PC-3 (cell line): ENCODE measurements around the gene ERGIC1. TPM values are rescaled to one million over a fixed set of nuclear protein-coding genes. Genes with fewer than 3 reads are reported as not detected.
A peak's percentile ranks its signal among the peaks of the same experiment; 100 is the strongest.

Experiments
- ATAC-seq: fragments of 200-7000 bp; cut with Tn5 transposase; 2 replicates; pipeline ENCODE4 v1.9.1; 2020; ENCODE audit warnings: mild to moderate bottlenecking, moderate library complexity
- BruUV-seq: library from RNA; stranded (reverse); fragments of 400-500 nt; replicated peaks from 2 replicates; lab custom pipeline; 2021; lab: Mats Ljungman, UMichigan
- CTCF ChIA-PET: fragments of 300-600 bp; sonication (Branson Sonifier 250); formaldehyde crosslinking; loops from one replicate; lab custom pipeline; 2022; ENCODE audit warnings: antibody characterized with exemption; lab: Charles Lee
- POLR2A ChIA-PET: fragments of 300-600 bp; sonication (Branson Sonifier 250); formaldehyde crosslinking; loops from one replicate; lab custom pipeline; 2022; ENCODE audit warnings: antibody characterized with exemption; ENCODE audit not compliant: unreplicated experiment; lab: Charles Lee
- DNase-seq: peaks from one replicate; pipeline ENCODE4 v3.0.0-alpha.2; 2015
- H2AFZ ChIP-seq: fragments of 300-600 bp; sonication (generic); 2 replicates; pipeline ENCODE4 v1.6.0; 2016; ENCODE audit warnings: antibody characterized with exemption, low read length
- H3F3A ChIP-seq: fragments of 300-600 bp; sonication (generic); one replicate; pipeline ENCODE4 v1.6.0; 2017; ENCODE audit warnings: antibody characterized with exemption, low read length, control low read depth, mild to moderate bottlenecking; ENCODE audit not compliant: unreplicated experiment
- H3K27ac ChIP-seq: fragments of 300-600 bp; sonication (generic); 2 replicates; pipeline ENCODE4 v1.5.1; 2016; ENCODE audit warnings: mild to moderate bottlenecking, low read length
- H3K27me3 ChIP-seq: fragments of 300-600 bp; sonication (generic); 2 replicates; pipeline ENCODE4 v1.6.1; 2016; ENCODE audit warnings: low read length, mixed read lengths
- H3K36me3 ChIP-seq: fragments of 300-600 bp; sonication (generic); 2 replicates; pipeline ENCODE4 v1.6.1; 2016; ENCODE audit warnings: low read depth, mixed run types, low read length, mixed read lengths
- H3K4me1 ChIP-seq: fragments of 300-600 bp; sonication (generic); 2 replicates; pipeline ENCODE4 v1.5.1; 2016; ENCODE audit warnings: low read length; ENCODE audit not compliant: insufficient read depth
- H3K4me2 ChIP-seq: fragments of 300-600 bp; sonication (generic); 2 replicates; pipeline ENCODE4 v1.6.0; 2016; ENCODE audit warnings: low read length
- H3K4me3 ChIP-seq: fragments of 300-600 bp; sonication (generic); 2 replicates; pipeline ENCODE4 v1.5.1; 2016; ENCODE audit warnings: mild to moderate bottlenecking, low read length, mixed read lengths
- H3K79me2 ChIP-seq: fragments of 300-600 bp; sonication (generic); 2 replicates; pipeline ENCODE4 v1.6.1; 2017; ENCODE audit warnings: low read length, mixed read lengths
- H3K9ac ChIP-seq: fragments of 300-600 bp; sonication (generic); 2 replicates; pipeline ENCODE4 v1.6.0; 2016; ENCODE audit warnings: mild to moderate bottlenecking, low read length
- H3K9me2 ChIP-seq: fragments of 300-600 bp; sonication (generic); replicated peaks from 2 replicates; pipeline ENCODE4 v1.6.1; 2016; ENCODE audit warnings: mixed run types, low read length, mixed read lengths
- H3K9me3 ChIP-seq: fragments of 300-600 bp; sonication (generic); 2 replicates; pipeline ENCODE4 v1.6.1; 2016; ENCODE audit warnings: low read length, mixed read lengths
- H4K20me1 ChIP-seq: fragments of 300-600 bp; sonication (generic); 2 replicates; pipeline ENCODE4 v1.6.1; 2016; ENCODE audit warnings: low read length, mixed read lengths
- CTCF ChIP-seq: fragments of 300-600 bp; sonication (generic); conservative IDR thresholded peaks from 2 replicates; pipeline ENCODE4 v1.5.1; 2017; ENCODE audit warnings: antibody characterized with exemption, low read depth, mild to moderate bottlenecking, low read length
- EZH2 ChIP-seq: fragments of 300-600 bp; sonication (generic); IDR thresholded peaks from one replicate; pipeline ENCODE4 v1.6.1; 2017; ENCODE audit warnings: antibody characterized with exemption, mild to moderate bottlenecking, low read length; ENCODE audit not compliant: unreplicated experiment
- EZH2phosphoT487 ChIP-seq: fragments of 300-600 bp; sonication (generic); IDR thresholded peaks from 2 replicates; pipeline ENCODE4 v1.6.1; 2018; ENCODE audit warnings: mild to moderate bottlenecking, antibody characterized with exemption, low read length, borderline replicate concordance
- intact Hi-C: fragments of 100-400 bp; cut with micrococcal nuclease; formaldehyde crosslinking; loops from 2 replicates; pipeline ENCODE4 v1.9.0; 2023
- total RNA-seq: library from RNA; depleted of rRNA; stranded (reverse); fragments of >200 nt; gene quantifications from 2 replicates; pipeline ENCODE4 v1.2.3, GENCODE V29; 2014

Gene ERGIC1
- total RNA-seq, 1 experiment from 2014 or later: 148 TPM

- BruUV-seq: TSS peak; percentile 58
- no peaks in the 10 kb centered on the region for H4K20me1 ChIP-seq
- H3K4me2 ChIP-seq: peak overlapping the region; percentile 33; the same call in 1 of the 2 replicates
- peaks cover 36% of the 10 kb centered on the region for H3K4me1 ChIP-seq
- H3K36me3 ChIP-seq: no peaks in the 10 kb centered on the region; the same call in 1 of the 2 replicates
- no peaks in the 10 kb centered on the region for H3K27me3 ChIP-seq
- intact Hi-C loops: loop anchor here (2.0 kb wide), 1 partner anchor 86 kb away; no protein-coding TSS in a partner anchor
- H3F3A ChIP-seq: no peaks in the 10 kb centered on the region
- H3K9me3 ChIP-seq: no peaks in the 10 kb centered on the region
- ChIA-PET POLR2A (interaction anchor here (0.7 to 0.8 kb wide), 2 partner anchors 10 to 46 kb away, joined by 4 to 10 read pairs; no protein-coding TSS in a partner anchor), CTCF (no interaction called here)
- no peaks in the 10 kb centered on the region for H3K9me2 ChIP-seq
- peak; percentile 54 for DNase-seq
- H3K27ac ChIP-seq: peak overlapping the region; percentile 84
- TF ChIP-seq CTCF (no peak), EZH2phosphoT487 (no peak), EZH2 (no peak)
- peaks cover 83% of the 10 kb centered on the region for H3K79me2 ChIP-seq
- H2AFZ ChIP-seq: no peak overlapping the region
- ATAC-seq: peak; percentile 72
- H3K4me3 ChIP-seq: no peak overlapping the region
- peak overlapping the region; percentile 68 for H3K9ac ChIP-seq
Measured at GRCh38 chr5:172858511-172858989, 24.5 kb downstream of the ERGIC1 start.

- peak overlapping the region; percentile 33; the same call in 1 of the 2 replicates for H3K4me2 ChIP-seq
- DNase-seq (peak; percentile 55), ATAC-seq (peak; percentile 62)
- H3K36me3 ChIP-seq: no peaks in the 10 kb centered on the region; the same call in 1 of the 2 replicates
- H3K4me1 ChIP-seq: peaks cover 36% of the 10 kb centered on the region
- BruUV-seq: no TSS peak
- H3K27ac ChIP-seq: peak overlapping the region; percentile 84
- no peaks in the 10 kb centered on the region for H3K27me3 ChIP-seq
- CTCF ChIA-PET: interaction anchor here (0.8 kb wide), 1 partner anchor 10 kb away, joined by 3 read pairs; no protein-coding TSS in a partner anchor
- H4K20me1 ChIP-seq: no peaks in the 10 kb centered on the region
- TF ChIP-seq EZH2phosphoT487 (no peak), CTCF (no peak), EZH2 (no peak)
- intact Hi-C loops: loop anchor here (2.0 kb wide), 1 partner anchor 86 kb away; no protein-coding TSS in a partner anchor
- POLR2A ChIA-PET: interaction anchor here (0.5 to 0.8 kb wide), 4 partner anchors 9 to 697 kb away, joined by 3 to 10 read pairs (median 4); no protein-coding TSS in a partner anchor
- peaks cover 78% of the 10 kb centered on the region for H3K79me2 ChIP-seq
- H2AFZ ChIP-seq: no peak overlapping the region
- H3K9ac ChIP-seq: peak overlapping the region; percentile 68
- H3K4me3 ChIP-seq: no peak overlapping the region
- no peaks in the 10 kb centered on the region for H3K9me2 ChIP-seq
- H3F3A ChIP-seq: no peaks in the 10 kb centered on the region
- H3K9me3 ChIP-seq: no peaks in the 10 kb centered on the region
Measured at GRCh38 chr5:172858990-172859811, 25.1 kb downstream of the ERGIC1 start.
